Endothelial cell (in vitro differentiated cells): ENCODE measurements around the gene GPR78. TPM values are rescaled to one million over a fixed set of nuclear protein-coding genes. Genes with fewer than 3 reads are reported as not detected.
A peak's percentile ranks its signal among the peaks of the same experiment; 100 is the strongest.

Experiments
- DNase-seq: peaks from one replicate; pipeline ENCODE4 v3.0.0; 2021; ENCODE audit warnings: low spot score
- H3K27ac Mint-ChIP-seq: one replicate; pipeline ENCODE4 v1.8.0; 2021; ENCODE audit warnings: mixed read lengths, inconsistent platforms; ENCODE audit not compliant: unreplicated experiment
- H3K27me3 Mint-ChIP-seq: one replicate; pipeline ENCODE4 v1.8.0; 2021; ENCODE audit warnings: mild to moderate bottlenecking, moderate library complexity, mixed read lengths, inconsistent platforms; ENCODE audit not compliant: unreplicated experiment
- H3K36me3 Mint-ChIP-seq: one replicate; pipeline ENCODE4 v1.8.0; 2021; ENCODE audit warnings: mild to moderate bottlenecking, low read depth, mixed read lengths, inconsistent platforms; ENCODE audit not compliant: unreplicated experiment
- H3K4me1 Mint-ChIP-seq: one replicate; pipeline ENCODE4 v1.8.0; 2021; ENCODE audit warnings: mild to moderate bottlenecking, mixed read lengths, inconsistent platforms; ENCODE audit not compliant: unreplicated experiment
- H3K4me3 Mint-ChIP-seq: one replicate; pipeline ENCODE4 v1.8.0; 2021; ENCODE audit warnings: mild to moderate bottlenecking, mixed read lengths, inconsistent platforms; ENCODE audit not compliant: unreplicated experiment
- H3K9me3 Mint-ChIP-seq: one replicate; pipeline ENCODE4 v1.8.0; 2021; ENCODE audit warnings: mixed read lengths, inconsistent platforms; ENCODE audit not compliant: unreplicated experiment
- CTCF ChIP-seq: fragments of 200-600 bp; sonication (generic); IDR thresholded peaks from one replicate; pipeline ENCODE4 v1.5.0; 2021; ENCODE audit warnings: antibody characterized with exemption; ENCODE audit not compliant: unreplicated experiment
- total RNA-seq: library from RNA; stranded (reverse); fragmentation: NEBNext Ultra II Directional; extraction: Animal tissue kit (Norgen Biotek cat#: 25700); gene quantifications from one replicate; pipeline ENCODE4 v1.2.1, GENCODE V29; 2021; ENCODE audit not compliant: unreplicated experiment

GPR78 gene
- total RNA-seq, 1 donor from 2014 or later: not detected

GRCh38 chr4:8582941-8583654, 2.9 kb downstream of the GPR78 start:
- Mint-ChIP-seq H3K9me3 (no peaks in the 10 kb centered on the region), H3K4me3 (no peak overlapping the region)

GRCh38 chr4:8583655-8584025, 3.4 kb downstream of the GPR78 start:
- no peak for DNase-seq
- Mint-ChIP-seq H3K36me3 (no peaks in the 10 kb centered on the region), H3K27ac (no peak overlapping the region), H3K27me3 (peaks cover 14% of the 10 kb centered on the region), H3K4me1 (peaks cover 2% of the 10 kb centered on the region), H3K4me3 (no peak overlapping the region), H3K9me3 (no peaks in the 10 kb centered on the region)
- TF ChIP-seq CTCF: no peak

More at GRCh38 chr4:8582941-8583654, 2.9 kb downstream of the GPR78 start:
- Mint-ChIP-seq H3K4me1 (peaks cover 2% of the 10 kb centered on the region), H3K27me3 (peaks cover 16% of the 10 kb centered on the region), H3K27ac (no peak overlapping the region), H3K36me3 (no peaks in the 10 kb centered on the region)
- no peak for TF ChIP-seq CTCF
- no peak for DNase-seq

GRCh38 chr4:8585186-8585585, 5.0 kb downstream of the GPR78 start:
- peak; percentile 39 for TF ChIP-seq CTCF
- H3K4me3 Mint-ChIP-seq: no peak overlapping the region

GRCh38 chr4:8585721-8586212, 5.6 kb downstream of the GPR78 start:
- peak; percentile 8 for TF ChIP-seq CTCF
- peaks cover 14% of the 10 kb centered on the region for H3K27me3 Mint-ChIP-seq
- H3K4me1 Mint-ChIP-seq: no peaks in the 10 kb centered on the region
- no peak for DNase-seq
- H3K36me3 Mint-ChIP-seq: no peaks in the 10 kb centered on the region
- H3K27ac Mint-ChIP-seq: no peak overlapping the region
- H3K9me3 Mint-ChIP-seq: no peaks in the 10 kb centered on the region
- H3K4me3 Mint-ChIP-seq: no peak overlapping the region

More at GRCh38 chr4:8585186-8585585, 5.0 kb downstream of the GPR78 start:
- no peaks in the 10 kb centered on the region for H3K36me3 Mint-ChIP-seq
- H3K4me1 Mint-ChIP-seq: no peaks in the 10 kb centered on the region
- DNase-seq: no peak
- peaks cover 11% of the 10 kb centered on the region for H3K27me3 Mint-ChIP-seq
- no peaks in the 10 kb centered on the region for H3K9me3 Mint-ChIP-seq
- no peak overlapping the region for H3K27ac Mint-ChIP-seq

GRCh38 chr4:8586246-8586645, 6.1 kb downstream of the GPR78 start:
- no peak for DNase-seq
- no peak overlapping the region for H3K4me3 Mint-ChIP-seq
- TF ChIP-seq CTCF: no peak
- H3K4me1 Mint-ChIP-seq: no peaks in the 10 kb centered on the region
- peaks cover 15% of the 10 kb centered on the region for H3K27me3 Mint-ChIP-seq
- H3K9me3 Mint-ChIP-seq: no peaks in the 10 kb centered on the region
- H3K36me3 Mint-ChIP-seq: no peaks in the 10 kb centered on the region
- H3K27ac Mint-ChIP-seq: no peak overlapping the region
